ENCODE measurements around the gene GABBR2. TPM values are rescaled to one million over a fixed set of nuclear protein-coding genes. Genes with fewer than 3 reads are reported as not detected.

GABBR2 gene
- polyA plus RNA-seq, 1 donor (not counting 4 experiments of a cell fraction or from before 2014, with no cell fraction given) = 0.01 TPM

GRCh38 chr9:98564714-98565113, 144.0 kb downstream of the GABBR2 start:
- Histone ChIP-seq H3K4me2 (ENCODE audit: control insufficient read depth, extremely low read depth, insufficient read depth, low read depth, low read length) (no peak overlapping the region), H3K9me1 (ENCODE audit: control insufficient read depth, extremely low read depth, insufficient read depth, low read length) (no peaks in the 10 kb centered on the region), H3K79me2 (ENCODE audit: control insufficient read depth, insufficient read depth, low read length) (no peaks in the 10 kb centered on the region), H2AFZ (ENCODE audit: control insufficient read depth, low read length) (no peak overlapping the region), H3K9me3 (ENCODE audit: control insufficient read depth, low read depth, low read length) (no peaks in the 10 kb centered on the region), H3K36me3 (ENCODE audit: control insufficient read depth in 2 of 2, extremely low read depth in 1 of 2, insufficient read depth in 2 of 2, low read length in 2 of 2) (no peaks in the 10 kb centered on the region), H3K27ac (ENCODE audit: control insufficient read depth, insufficient read depth, low read length) (no peak overlapping the region), H3K4me1 (ENCODE audit: control insufficient read depth, extremely low read depth, insufficient read depth, low read length) (no peaks in the 10 kb centered on the region), H3K27me3 (ENCODE audit: control insufficient read depth, extremely low read depth, insufficient read depth, low read length) (no peaks in the 10 kb centered on the region), H3K4me3 (ENCODE audit: control insufficient read depth in 2 of 3, extremely low read depth in 1 of 3, insufficient read depth in 2 of 3, low read depth in 1 of 3, low read length in 3 of 3) (no peak overlapping the region), H3K9ac (ENCODE audit: control insufficient read depth, extremely low read depth, insufficient read depth, low read length) (no peak overlapping the region), H4K20me1 (ENCODE audit: control insufficient read depth, extremely low read depth, insufficient read depth, low read length) (no peaks in the 10 kb centered on the region)
- dilution Hi-C loops (cut with MboI; ENCODE audit: extremely low pct_ligation_motif_present, low sequenced_read_pairs) = no loop called here
- TF ChIP-seq EZH2 (IDR thresholded peaks at IDR 0.05; ENCODE audit: low read length) = no peak
- TF ChIP-seq, protein P1, sequence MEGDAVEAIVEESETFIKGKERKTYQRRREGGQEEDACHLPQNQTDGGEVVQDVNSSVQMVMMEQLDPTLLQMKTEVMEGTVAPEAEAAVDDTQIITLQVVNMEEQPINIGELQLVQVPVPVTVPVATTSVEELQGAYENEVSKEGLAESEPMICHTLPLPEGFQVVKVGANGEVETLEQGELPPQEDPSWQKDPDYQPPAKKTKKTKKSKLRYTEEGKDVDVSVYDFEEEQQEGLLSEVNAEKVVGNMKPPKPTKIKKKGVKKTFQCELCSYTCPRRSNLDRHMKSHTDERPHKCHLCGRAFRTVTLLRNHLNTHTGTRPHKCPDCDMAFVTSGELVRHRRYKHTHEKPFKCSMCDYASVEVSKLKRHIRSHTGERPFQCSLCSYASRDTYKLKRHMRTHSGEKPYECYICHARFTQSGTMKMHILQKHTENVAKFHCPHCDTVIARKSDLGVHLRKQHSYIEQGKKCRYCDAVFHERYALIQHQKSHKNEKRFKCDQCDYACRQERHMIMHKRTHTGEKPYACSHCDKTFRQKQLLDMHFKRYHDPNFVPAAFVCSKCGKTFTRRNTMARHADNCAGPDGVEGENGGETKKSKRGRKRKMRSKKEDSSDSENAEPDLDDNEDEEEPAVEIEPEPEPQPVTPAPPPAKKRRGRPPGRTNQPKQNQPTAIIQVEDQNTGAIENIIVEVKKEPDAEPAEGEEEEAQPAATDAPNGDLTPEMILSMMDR (optimal IDR thresholded peaks at IDR 0.05 in 1 of 3, IDR thresholded peaks at IDR 0.05 in 1 of 3, conservative IDR thresholded peaks at IDR 0.05 in 1 of 3; ENCODE audit: extremely low read depth in 1 of 3, insufficient read depth in 2 of 3, low read length in 3 of 3) = no peak
- DNase-seq (ENCODE audit: low read depth, low spot score) = no peak
- FAIRE-seq = no peak

DNA sequence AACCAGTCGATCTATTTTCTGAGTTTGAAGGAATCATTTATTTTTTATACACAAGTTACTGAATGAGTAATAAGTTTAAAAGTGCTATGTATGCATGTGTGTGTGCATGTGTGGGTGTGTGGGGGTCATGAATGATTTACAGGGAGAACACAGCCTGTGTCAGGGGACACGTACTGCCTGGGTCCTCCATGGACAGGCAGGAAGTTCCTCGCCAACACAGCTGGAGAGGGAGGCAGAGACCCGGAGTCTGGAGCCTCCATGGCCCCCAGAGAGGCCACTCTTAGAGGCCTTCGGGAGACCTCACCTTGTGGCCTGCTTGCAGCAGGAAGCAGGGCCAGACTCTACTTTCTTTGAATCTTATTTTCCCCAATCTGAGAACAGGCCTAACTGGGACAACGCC, 144.7 kb downstream of the GABBR2 start:
- H3K9me3 ChIP-seq (ENCODE audit: control insufficient read depth, low read depth, low read length) = no peaks in the 10 kb centered on the region
- no peak overlapping the region for H2AFZ ChIP-seq (ENCODE audit: control insufficient read depth, low read length)
- no peak overlapping the region for H3K4me2 ChIP-seq (ENCODE audit: control insufficient read depth, extremely low read depth, insufficient read depth, low read depth, low read length)
- no peaks in the 10 kb centered on the region for H3K79me2 ChIP-seq (ENCODE audit: control insufficient read depth, insufficient read depth, low read length)
- no peaks in the 10 kb centered on the region for H3K36me3 ChIP-seq (ENCODE audit: control insufficient read depth in 2 of 2, extremely low read depth in 1 of 2, insufficient read depth in 2 of 2, low read length in 2 of 2)
- DNase-seq (ENCODE audit: low read depth, low spot score) (no peak), FAIRE-seq (no peak)
- H3K4me1 ChIP-seq (ENCODE audit: control insufficient read depth, extremely low read depth, insufficient read depth, low read length) = no peaks in the 10 kb centered on the region
- no peak for TF ChIP-seq EZH2 (IDR thresholded peaks at IDR 0.05; ENCODE audit: low read length)
- H3K4me3 ChIP-seq (ENCODE audit: control insufficient read depth in 2 of 3, extremely low read depth in 1 of 3, insufficient read depth in 2 of 3, low read depth in 1 of 3, low read length in 3 of 3) = no peak overlapping the region
- no peak overlapping the region for H3K9ac ChIP-seq (ENCODE audit: control insufficient read depth, extremely low read depth, insufficient read depth, low read length)
- H3K27me3 ChIP-seq (ENCODE audit: control insufficient read depth, extremely low read depth, insufficient read depth, low read length) = no peaks in the 10 kb centered on the region
- no peaks in the 10 kb centered on the region for H3K9me1 ChIP-seq (ENCODE audit: control insufficient read depth, extremely low read depth, insufficient read depth, low read length)
- H4K20me1 ChIP-seq (ENCODE audit: control insufficient read depth, extremely low read depth, insufficient read depth, low read length) = no peaks in the 10 kb centered on the region
- dilution Hi-C loops (cut with MboI; ENCODE audit: extremely low pct_ligation_motif_present, low sequenced_read_pairs) = no loop called here
- no peak overlapping the region for H3K27ac ChIP-seq (ENCODE audit: control insufficient read depth, insufficient read depth, low read length)

GRCh38 chr9:98563212-98563907, 145.4 kb downstream of the GABBR2 start:
- TF ChIP-seq, protein P1 (optimal IDR thresholded peaks at IDR 0.05 in 1 of 3, IDR thresholded peaks at IDR 0.05 in 1 of 3, conservative IDR thresholded peaks at IDR 0.05 in 1 of 3; ENCODE audit: extremely low read depth in 1 of 3, insufficient read depth in 2 of 3, low read length in 3 of 3) = no peak
- TF ChIP-seq EZH2 (IDR thresholded peaks at IDR 0.05; ENCODE audit: low read length) = no peak
- no peak overlapping the region for H3K4me2 ChIP-seq (ENCODE audit: control insufficient read depth, extremely low read depth, insufficient read depth, low read depth, low read length)
- H4K20me1 ChIP-seq (ENCODE audit: control insufficient read depth, extremely low read depth, insufficient read depth, low read length) = no peaks in the 10 kb centered on the region
- H3K4me3 ChIP-seq (ENCODE audit: control insufficient read depth in 2 of 3, extremely low read depth in 1 of 3, insufficient read depth in 2 of 3, low read depth in 1 of 3, low read length in 3 of 3) = no peak overlapping the region
- no peaks in the 10 kb centered on the region for H3K79me2 ChIP-seq (ENCODE audit: control insufficient read depth, insufficient read depth, low read length)
- dilution Hi-C loops (cut with MboI; ENCODE audit: extremely low pct_ligation_motif_present, low sequenced_read_pairs) = no loop called here
- H3K27me3 ChIP-seq (ENCODE audit: control insufficient read depth, extremely low read depth, insufficient read depth, low read length) = no peaks in the 10 kb centered on the region
- FAIRE-seq (no peak), DNase-seq (ENCODE audit: low read depth, low spot score) (no peak)
- no peaks in the 10 kb centered on the region for H3K36me3 ChIP-seq (ENCODE audit: control insufficient read depth in 2 of 2, extremely low read depth in 1 of 2, insufficient read depth in 2 of 2, low read length in 2 of 2)
- H3K9me1 ChIP-seq (ENCODE audit: control insufficient read depth, extremely low read depth, insufficient read depth, low read length) = no peaks in the 10 kb centered on the region
- no peak overlapping the region for H3K9ac ChIP-seq (ENCODE audit: control insufficient read depth, extremely low read depth, insufficient read depth, low read length)
- no peaks in the 10 kb centered on the region for H3K4me1 ChIP-seq (ENCODE audit: control insufficient read depth, extremely low read depth, insufficient read depth, low read length)
- H2AFZ ChIP-seq (ENCODE audit: control insufficient read depth, low read length) = no peak overlapping the region
- no peak overlapping the region for H3K27ac ChIP-seq (ENCODE audit: control insufficient read depth, insufficient read depth, low read length)
- no peaks in the 10 kb centered on the region for H3K9me3 ChIP-seq (ENCODE audit: control insufficient read depth, low read depth, low read length)
